Stimulated activated CD4-positive, alpha-beta T cell treated with anti-CD3 and anti-CD28 coated beads, Interleukin-15, amount 100 ng/mL, for 1 hour (primary cell): ENCODE measurements around the gene PTOV1.
A peak's percentile ranks its signal among the peaks of the same experiment; 100 is the strongest.

ENCODE experiments used
- DNase-seq, 2 donors: peaks; one replicate each; pipeline ENCODE4 v3.0.0-alpha.2; 2020; ENCODE audit warnings: low read depth in 1 of 2, low spot score in 1 of 2

The PTOV1 gene

DNA sequence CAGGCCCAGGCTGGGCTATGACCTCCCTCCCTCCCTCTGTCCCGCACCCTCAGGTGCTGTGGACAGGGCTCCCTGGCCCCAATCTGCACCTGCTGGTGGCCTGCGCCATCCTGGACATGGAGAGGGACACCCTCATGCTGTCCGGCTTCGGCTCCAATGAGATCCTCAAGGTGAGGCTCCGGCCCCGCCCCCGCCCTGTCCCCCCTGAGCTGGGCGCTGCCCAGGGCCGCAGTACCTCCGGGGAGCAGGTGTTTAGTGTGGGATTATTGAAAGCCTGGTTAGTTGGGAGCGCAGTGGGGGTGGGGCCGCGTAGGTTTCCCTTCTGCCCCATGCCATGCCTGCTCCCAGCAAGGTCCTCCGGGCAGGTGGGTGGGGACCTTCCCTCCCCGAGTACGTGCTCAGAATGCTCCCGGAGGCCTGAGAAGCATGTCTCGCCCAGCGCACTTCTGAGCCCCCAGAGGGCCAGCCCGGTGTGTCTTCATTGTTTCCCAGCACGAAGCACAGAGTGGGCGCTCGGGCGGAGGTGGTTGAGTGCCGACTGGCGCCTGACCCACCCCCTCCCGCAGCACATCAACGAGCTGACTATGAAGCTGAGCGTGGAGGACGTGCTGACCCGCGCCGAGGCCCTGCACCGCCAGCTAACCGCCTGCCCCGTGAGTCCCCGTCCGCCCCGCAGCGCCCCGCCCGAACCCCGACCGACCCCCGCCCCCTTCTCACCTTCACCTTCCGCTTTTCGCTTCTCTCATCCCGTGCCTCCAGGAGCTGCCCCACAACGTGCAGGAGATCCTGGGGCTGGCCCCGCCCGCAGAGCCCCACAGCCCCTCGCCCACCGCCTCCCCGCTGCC, 36.9 kb downstream of the PTOV1 start:
- no peak for DNase-seq

DNA sequence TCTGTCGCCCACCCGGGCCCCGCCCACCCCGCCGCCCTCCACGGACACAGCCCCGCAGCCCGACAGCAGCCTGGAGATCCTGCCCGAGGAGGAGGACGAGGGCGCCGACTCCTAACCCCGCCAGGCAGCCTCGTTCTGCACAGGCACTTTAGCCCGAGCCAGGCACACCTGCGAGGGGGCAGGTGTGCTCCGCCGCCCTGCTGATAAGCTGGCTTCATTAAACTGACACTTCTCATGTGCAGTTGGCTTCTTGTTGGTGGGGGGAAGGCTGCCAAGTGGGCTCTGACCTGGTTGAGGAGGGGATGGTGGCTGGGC, 37.5 kb downstream of the PTOV1 start:
- no peak for DNase-seq

DNA sequence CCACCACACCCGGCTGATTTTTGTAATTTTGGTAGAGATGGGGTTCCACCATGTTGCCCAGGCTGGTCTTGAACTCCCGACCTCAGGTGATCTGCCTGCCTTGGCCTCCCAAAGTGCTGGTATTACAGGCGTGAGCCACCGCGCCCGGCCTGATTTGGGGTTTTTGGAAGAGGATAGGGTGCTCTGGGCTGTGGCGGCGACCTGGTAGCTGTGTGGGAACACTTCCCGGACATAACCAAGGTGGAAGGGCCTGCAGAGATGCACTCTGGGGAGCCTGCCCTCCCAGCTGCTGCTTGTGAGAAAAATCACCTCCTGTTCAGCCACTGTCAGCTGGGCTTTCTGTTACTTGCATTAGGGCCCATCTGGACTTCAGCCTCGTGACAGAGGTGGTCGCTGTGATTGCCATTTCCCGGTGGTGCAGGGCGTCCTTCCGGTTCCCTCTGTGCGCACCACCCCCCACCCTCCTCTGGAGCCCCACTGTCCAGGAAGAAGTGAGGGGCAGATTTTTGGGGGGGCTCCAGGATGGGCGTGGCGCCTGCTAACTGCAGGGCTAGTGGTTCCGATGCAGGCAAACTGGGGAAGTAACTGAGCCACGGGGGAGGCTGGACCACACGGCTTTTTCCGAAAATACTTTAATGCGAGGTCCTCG, 38.2 kb downstream of the PTOV1 start:
- DNase-seq: no peak

DNA sequence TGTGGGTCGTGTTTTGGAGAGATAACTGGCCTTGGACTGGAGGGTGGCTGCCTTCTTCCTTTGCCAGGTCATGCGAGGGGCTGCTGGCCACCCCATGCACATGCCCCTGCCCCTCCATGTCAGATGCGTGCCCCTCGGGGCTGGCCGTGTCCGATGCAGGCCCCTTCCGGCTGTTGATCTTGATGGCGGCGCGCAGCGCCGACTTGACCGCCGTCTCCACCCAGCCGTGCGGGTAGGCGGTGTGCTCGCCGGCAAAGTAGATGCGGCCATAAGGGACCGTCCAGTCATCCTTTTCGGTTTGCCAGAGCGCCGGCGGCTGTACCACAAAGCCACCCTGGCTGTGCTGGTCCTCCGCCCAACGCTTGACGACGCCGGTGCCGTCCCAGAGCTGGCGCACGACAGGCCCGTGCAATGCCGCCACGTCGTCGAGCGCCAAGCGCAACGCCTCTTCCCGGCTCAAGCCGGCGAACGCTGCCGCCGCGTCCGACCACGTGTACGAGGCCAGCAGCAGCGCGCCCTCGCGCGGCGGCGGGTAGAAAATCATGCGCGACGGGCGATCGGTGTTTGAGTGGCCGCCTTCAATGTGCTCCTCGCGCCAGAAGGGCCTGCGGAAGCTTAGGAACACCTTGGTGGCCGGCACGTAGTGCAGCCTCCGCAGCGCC, 38.9 kb downstream of the PTOV1 start:
- DNase-seq: peak; percentile 50 to 66

DNA sequence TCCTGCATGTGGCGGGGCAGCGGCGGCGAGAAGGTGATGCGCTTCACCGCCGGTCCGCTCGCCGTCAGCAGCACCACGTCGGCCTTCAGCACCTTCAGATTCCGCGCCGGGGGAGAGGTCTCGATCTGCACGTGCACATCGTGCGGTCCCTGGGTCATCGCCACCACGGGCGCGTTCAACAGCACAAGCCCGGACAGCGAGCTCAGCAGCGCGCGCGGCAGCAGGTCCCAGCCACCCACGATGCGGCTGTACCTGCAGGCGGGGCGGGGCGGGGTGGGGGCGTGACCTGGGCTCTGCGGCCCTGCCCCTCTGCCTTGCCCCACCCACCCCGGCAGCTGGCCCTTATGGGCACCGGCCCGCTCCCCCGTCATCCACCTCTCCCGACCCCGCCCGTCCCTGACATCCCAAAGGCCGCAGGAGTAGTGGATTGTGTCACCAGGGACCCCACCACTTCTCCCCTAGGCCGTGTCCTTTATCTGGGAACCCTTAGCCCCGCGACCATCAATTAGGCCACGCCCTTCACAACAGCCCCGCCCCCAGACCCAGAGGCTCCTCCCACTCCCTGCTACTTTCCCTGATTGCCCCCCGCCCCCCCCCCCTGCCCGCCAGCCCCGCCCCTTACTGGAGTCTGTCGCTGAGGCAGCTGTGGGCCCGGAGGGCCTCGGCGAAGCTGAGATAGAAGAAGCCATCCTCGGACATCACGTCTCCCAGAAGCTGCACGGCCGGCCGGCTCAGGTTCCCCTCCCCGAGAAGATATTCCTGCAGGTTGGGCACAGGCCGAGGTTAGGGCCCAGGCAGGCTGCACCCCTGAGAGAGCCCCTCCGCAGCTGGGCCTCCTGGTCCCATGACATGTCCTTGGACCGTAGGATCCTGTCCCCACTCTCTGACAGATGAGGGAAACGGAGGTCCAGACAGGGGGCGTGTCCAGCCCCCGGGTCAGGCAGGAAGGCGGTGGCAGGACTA, 39.7 kb downstream of the PTOV1 start:
- DNase-seq: peak; percentile 47 to 64

DNA sequence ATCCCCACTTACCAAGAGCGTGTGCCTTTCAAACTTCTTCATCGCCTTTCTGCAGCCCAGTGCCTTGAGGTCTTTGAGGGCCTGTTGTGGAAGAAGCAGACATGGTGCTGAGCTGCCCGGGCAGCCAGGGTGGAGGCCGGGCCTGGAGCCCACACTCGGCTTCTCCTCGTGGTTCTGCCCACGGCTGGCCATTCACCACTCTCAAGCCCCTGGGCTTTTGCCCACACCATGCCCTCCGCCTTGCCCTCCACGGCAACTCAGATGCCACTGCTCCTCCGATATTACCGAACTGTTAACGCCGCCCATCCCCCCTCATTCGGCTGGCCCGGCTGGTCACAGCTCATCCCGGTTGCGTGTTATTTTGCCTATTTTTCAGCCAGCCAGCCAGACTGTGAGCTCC, 40.4 kb downstream of the PTOV1 start:
- DNase-seq: no peak

DNA sequence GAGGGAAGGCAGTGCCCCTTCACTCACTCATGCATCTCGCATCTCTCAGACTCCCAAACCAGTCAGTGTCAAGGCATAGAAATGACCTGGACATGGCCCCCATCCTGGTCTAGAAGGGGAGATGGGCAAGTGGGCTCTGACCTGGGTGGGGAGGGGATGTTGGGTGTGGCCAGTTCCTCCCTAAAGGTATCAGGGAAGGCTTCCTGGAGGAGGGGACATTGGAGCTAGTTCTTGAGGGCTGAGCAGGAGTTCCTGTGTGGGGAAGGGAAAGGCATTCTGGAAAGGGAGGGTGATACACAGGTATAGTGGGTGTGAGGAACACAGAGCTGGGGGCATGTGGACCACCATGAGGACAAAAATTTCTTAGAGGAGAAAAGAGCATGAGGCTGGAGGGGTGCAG, 41.8 kb downstream of the PTOV1 start:
- no peak for DNase-seq

DNA sequence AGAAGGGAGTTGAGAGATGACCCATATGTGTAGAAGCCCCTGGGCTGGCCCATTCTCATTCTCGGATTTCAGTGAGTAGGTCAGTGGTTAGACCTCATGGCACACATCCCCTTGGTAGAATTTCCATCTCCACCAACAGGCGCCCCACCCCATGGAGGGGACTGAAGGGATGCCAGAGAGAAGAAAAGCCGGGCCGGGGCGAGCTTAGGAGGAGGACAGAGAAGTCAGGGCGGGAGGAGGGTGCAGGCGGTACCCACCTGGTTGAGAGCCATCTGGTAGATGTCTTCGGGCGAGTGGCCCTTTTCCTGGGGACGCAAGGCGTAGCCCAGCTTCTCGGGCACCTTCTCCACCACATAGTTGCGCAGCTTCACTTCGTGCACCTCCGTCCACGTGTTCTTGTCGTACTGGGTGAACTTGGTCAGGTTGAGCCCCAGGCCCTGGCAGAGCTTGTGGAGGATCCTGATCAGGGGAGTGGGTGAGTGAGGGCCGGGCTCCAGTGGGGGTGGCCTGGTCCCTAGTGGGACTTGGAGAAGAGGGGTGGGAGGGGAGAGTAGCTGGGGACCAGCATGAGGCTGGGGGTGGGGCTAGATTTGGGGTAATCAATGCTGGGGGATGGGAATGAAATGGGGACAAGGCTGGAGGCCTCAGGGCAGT, 43.2 kb downstream of the PTOV1 start:
- DNase-seq: no peak

DNA sequence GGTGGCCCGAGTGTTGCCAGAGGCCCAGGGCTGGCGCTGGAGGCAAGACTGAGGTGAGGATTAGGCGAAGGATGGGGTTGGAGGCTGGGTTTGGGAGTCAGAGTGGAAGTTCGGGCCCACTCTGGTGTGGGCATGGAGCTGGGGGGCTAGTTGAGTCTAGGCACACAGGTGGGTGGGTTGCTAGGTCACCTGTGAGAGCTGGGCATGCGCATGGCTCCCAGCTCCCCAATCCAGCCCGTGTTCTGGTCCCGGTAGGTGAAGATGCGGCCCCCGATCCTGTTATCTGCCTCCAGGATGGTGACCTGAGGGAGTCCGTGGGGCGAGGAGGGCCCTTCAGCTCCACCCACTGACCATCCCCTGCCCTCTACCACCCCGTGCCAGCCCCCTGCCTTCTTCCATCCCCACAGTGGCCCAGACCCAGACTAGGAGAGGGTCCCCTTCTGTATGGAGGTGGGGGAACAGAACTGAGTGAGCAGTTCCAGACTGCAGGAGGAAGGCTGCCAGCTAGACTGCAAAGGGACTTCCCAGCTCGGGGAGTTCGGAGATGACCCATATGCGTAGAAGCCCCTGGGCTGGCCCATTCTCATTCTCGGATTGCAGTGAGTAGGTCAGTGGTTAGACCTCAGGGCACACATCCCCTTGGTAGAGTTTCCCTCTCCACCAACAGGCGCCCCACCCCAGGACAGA, 44.1 kb downstream of the PTOV1 start:
- DNase-seq: no peak

DNA sequence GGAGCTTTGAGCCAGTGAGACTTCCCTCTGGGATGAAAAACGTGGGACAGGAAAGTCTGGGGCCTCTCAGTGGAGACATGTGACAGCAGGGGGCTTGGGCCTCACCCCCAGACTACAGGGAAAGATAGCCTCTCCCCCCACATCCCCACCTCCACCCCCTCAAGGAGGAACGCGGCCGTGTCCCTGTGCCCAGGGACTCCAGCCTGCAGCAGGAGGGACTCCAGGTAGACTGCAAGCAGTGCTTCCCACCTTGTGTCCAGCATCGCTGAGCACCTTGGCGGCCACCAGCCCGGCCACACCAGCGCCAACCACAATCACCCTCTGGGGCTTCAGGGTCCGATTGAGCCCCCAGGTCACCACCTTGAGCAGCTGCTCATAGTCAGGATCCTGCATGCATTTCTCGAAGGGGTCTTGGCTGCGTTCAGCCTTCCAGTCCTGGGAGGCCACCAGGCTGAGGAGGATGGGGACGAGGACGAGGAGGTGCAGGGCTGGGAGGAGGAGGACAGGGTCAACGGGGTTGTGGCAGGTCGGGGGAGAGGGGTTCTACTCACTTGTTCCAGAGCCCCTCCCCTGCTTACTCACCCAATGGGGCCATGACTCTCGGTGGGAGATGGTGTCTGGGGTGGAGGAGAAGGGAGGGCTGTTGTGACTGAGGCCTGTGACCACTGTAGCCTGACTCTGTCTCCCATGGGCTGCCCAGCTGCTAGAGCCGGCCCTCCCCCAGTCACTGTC, 44.8 kb downstream of the PTOV1 start:
- DNase-seq: no peak

DNA sequence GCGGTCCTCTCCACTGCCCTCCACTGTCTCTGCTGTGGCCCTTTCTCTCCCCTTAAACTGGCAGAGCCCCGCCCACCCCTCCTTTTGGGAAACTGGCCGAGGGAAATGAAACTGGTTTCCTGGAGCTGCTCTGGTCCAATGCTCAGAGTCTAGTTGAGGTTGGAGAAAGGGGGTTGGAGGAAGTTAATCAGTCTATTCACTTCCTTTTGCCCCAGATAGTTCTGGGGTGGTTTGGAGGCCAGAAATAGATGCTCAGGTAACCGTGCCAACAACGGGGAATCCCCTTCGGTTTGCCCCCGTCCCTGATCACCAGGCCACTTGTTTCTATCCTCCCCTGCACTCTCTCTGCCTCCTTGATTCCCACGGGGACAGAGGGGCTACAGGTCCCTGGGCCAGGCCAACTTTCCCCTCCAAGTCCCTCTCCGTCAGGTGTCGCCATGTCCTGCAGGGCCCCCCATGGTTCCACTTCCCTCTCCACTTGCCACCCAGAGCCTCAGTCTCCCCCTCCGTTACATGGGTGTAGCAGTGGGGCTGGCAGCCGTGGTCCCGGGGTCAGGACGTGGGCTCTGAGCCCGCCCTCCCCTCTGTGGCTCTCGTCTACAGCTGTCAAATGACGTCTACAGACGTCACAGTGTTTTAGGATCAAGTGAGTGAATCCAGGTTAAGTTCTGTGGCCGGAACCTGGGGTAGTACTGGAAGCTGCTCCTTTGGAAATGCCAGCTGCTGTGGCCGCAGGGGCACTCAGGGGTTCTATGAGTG, 46.1 kb downstream of the PTOV1 start, which contains the start of gene IL4I1:
Gene IL4I1 (minus strand): TSS at position 25 of the 759 bp plus-strand sequence. CDS start 727 bp downstream, outside the sequence.
- DNase-seq: peak; percentile 37 to 45

DNA sequence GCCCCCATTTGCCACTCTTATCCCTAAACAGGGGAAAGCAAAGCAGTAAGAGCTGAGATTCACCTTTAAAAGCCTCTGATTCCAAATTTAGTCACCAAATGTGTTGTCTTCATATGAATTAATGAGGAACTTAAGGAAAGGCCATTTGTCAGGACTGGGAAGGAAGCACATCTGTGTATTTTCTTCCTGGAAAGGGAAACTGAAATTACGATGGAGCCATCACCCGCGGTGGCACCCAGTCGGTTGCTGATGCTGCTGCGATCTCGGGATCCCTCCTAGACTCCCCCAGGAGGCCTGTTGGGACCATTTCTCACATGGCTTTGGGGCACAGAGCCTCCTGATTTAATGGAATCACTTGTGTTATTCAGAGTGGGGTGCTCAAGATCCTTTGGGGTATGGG, 53.2 kb downstream of the PTOV1 start:
- DNase-seq: no peak

DNA sequence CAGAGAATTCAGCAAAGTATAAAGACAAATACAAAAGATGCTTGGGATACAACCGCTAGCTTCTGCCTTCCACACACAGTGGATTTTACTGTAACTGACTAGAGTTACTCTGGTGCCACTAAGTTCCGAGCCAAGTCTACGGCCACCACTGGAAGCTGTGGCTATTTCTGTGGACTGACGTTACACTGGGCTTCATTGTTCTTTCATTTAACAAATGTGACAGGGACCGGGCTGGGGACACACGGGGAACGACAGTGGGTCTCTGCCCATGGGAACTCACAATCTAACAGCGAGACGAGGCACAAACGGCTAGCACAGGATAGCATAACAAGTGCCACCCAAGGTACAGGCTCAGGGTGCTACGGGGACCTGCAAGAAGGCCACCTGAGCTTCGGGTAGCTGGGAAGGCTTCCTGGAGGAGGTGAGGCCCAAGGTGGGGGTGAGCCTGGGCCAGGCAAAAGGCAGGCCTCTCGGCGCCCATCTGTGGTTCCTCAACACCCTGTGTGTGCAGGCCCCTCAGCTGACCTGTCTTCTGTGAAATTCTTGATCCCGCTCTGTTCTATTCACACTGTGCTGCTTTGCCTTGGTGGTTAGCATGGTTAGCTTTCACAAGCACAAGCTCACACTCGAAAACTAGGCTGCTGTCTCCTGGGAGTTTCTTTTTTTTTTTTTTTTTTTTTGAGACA, 56.1 kb downstream of the PTOV1 start:
- DNase-seq: no peak

DNA sequence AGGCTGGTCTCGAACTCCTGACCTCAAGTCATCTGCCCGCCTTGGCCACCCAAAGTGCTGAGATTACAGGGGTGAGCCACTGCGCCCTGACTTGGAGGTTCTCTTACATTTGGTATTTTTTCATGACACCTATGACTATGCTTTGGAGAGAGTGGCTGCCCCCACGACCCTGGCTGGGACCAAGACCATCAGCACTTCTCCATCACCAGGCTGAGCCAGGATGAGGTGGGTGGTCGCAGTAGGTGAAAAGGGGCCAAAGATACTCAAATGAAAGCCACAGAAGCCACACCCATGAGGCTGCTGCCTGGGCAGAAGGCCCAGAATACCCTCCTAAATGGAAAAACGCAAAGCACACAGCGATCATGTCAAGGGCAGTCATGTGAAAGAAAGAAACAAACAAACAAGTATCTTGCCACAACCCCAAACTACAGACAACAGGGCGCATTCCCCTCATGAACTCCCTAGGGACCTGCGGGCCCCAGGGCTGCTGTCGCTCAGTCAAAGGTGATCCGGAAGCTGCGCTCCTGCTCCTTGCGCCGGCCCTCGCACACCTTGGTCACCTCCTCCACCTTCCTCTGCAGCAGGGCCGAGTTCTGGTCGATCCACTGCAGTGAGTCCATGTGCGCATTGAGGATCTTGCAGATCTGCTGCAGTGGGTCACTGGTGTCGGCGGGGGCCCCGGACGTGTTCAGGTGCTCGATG, 56.9 kb downstream of the PTOV1 start:
- no peak for DNase-seq

DNA sequence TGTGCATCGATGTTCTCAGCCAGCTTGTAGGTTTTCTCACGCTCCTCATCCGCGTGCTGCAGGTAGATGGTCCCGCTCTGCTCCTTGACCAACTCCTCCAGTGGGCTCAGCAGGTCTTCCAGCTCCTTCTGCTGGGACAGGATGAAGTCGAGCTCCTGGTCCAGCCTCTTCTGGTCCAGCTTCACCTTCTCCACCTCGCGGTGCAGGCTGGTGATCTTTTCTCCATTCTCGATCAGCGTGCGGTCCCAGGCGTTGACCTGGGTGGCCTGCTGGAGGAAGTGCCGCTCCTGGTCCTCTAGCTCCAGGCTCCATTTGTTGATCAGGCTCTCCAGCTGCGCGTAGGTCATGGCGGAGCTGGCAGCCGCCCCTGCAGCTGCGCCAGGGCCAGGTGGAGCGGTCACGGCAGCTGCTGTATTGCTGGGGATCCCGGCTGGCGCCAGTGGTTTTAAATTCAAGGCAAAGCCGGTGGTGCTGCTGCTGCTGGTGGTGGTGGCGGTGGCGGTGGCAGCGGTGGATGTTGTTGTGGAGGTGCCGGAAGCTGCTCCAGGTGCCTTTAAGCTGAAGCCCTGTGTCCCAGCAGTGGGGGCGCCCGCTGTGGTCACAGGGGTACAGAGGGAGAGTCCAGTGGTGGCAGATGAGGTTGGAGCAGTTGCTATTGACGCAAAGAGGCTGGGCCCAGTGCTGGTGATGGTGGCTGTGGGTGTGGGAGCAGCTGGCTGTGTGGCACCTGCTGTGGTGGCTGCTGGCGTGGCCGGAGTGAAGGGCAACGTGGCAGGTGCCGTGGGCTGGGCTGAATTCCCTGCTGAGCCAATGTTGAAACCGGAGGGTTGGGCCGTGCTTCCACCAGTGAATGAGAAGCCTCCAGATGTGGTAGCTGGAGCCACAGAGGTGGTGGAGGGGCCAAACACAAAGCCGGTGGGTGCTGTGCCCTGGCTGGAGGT, 57.8 kb downstream of the PTOV1 start:
- DNase-seq: no peak

DNA sequence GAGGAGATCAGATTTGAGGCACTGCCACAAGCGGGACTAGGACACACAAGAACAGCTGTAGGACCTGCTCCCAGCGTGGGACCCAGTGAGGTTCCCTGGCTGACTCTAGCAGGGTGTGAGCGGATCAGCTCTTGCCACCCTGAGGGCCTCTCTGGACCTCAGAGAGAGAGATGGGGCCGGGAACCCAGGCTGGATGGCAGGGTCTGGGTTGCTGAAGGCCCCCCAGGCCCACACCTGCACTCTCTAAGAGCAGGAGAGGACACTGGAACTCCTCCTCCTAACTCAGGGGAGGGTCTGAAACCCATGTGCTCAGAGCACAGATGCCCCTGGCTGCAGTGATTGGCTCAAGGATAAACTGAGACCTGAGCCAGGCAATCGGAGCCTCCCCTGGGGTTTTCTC, 59.2 kb downstream of the PTOV1 start:
- DNase-seq: no peak
